Lung microvascular endothelial cell (primary cell): ENCODE measurements around the gene DRD3. TPM values are rescaled to one million over a fixed set of nuclear protein-coding genes. Genes with fewer than 3 reads are reported as not detected.

Experiments used
- DNase-seq, 2 donors: peaks; one replicate each; pipeline versions ENCODE4 v3.0.0 to v3.0.0-alpha.2; 2010; ENCODE audit warnings: low read depth in 2 of 2
- total RNA-seq: library from RNA; depleted of rRNA; stranded (reverse); fragments of >200 nt; gene quantifications from 2 replicates; pipeline ENCODE4 v1.2.1, GENCODE V29; 2014

Gene DRD3
- not detected in 2 replicates for total RNA-seq

DNA sequence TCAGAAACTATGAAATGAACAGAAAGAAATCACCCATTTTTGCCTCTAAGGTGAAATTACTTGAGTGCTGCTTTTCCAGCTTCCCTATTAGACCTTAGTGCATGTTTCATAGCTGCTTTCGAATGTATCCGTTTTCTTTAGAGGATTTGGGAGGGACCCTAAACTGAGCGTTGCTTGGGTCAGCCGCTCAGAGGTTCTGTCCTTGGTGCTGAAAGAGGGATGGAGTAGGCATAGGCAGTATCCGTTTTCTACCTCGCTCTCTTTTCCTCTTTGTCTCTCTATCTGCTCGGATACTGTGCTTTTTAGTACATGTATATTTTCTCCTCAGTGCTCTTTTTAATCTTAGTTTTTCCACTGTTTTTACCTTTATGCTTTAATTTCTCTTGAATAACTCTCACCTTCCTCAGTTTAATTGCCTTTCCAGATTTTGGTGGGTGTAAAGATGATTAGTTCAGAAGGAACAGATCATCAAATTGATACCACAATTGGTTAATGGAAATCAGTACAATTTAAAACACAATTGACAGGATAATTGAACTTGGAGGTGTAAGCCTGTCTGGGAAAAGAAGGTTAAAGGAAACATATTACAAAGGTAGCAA, at the start of gene DRD3:
DRD3 (minus strand) TSS at position 283 of the 599 bp plus-strand sequence. CDS start 7,060 bp downstream, outside the sequence.
- DNase-seq: peak; percentile 45 to 62

DNA sequence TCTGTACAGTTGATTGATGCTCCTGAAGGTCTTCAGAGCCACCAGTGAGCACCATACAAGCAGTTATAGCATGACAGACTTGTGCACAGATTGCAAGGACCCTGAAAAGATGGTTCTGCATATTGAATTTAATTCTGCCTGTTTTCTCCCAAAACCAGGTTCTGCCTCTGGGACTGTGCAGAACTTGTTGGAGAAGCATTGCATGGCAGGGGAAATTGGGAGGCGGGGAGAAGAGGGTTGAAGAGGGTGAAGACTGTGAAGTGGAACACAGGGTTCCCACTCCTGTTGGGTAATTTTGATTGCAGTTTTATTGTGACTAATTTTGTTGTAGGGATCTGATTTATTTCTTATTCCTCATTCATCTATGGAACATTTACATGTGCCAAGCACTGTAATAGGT, 48.2 kb upstream of the DRD3 start:
- DNase-seq: no peak

DNA sequence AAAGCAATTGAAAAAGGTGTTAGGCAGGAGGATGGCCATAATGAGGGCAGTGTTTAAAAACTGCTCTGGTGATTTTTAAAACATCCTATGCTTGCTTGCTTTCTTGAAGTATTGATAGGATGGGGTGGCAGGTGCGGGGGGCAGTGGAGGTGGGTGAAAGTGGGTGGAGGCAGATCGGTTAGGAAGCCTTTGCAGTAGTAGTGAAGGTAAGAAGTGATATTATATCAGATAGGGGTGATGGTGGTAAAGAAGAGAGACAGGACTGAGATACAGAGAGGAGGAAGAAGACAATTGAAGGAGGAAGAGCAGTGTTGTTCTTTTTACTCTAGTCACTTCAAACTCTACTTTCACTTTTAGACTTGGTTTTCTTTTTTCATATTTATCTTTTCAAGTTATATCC, 47.5 kb upstream of the DRD3 start:
- DNase-seq: no peak

GRCh38 chr3:114223143-114223542, 44.3 kb upstream of the DRD3 start:
- DNase-seq: peak; percentile 78 to 81

GRCh38 chr3:114221881-114222264, 43.0 kb upstream of the DRD3 start:
- no peak for DNase-seq

DNA sequence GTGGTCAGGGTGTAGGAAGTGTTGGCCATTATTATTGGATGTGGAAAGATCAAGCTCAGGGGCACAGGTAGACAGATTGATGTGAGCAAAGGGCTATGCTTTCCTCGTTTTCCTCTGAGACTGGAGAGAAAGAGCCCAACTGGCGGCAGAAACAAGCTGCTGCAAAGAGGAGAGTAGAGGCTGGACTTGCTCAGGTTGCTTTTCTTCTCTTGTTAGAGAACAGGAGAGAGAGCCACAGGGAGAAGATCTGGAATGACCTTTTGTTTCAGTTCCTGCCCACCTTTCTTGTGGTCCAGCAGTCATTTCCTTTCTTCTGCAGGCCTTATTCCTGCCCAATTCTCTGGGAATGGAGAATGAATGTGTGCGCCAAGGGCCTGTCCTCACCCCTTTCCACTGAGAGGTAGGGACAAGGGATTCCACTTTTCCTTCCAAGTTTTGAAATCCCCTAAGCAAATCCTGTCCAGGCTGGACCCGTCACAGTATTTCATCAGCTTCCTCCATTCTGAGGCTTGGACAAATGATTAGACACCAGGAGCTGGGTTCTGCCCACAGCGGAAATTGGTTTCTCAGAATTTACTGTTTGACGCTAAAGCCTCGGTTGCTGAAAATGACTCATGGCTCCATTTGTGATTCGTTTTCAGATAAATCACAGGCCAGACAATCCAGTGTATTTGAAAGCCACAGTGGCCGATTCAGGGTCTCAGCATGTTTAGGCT, 42.5 kb upstream of the DRD3 start:
- peak in 1 of 2 donors; percentile 73 for DNase-seq

DNA sequence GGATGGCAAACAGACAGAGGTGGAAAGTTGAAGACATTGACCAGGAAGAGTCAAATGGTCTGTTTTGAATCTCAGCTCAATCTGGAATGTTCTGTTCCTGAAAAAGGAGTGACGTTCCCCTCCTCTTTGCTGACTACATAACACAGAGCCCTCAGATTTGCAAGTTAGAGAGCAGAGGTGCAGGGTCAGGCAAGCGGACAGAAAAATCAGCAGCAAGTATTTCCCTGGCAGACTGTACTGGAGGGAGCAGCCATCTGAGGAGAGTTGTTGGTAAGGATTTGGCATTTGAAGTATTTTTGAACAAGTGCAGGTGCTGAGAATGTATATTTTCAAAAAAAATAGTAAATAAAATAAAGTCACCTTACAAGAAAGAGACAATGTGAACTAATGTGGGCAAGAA, 40.9 kb upstream of the DRD3 start:
- no peak for DNase-seq

- DNase-seq: no peak
Measured at GRCh38 chr3:114218578-114219185, 39.8 kb upstream of the DRD3 start.

DNA sequence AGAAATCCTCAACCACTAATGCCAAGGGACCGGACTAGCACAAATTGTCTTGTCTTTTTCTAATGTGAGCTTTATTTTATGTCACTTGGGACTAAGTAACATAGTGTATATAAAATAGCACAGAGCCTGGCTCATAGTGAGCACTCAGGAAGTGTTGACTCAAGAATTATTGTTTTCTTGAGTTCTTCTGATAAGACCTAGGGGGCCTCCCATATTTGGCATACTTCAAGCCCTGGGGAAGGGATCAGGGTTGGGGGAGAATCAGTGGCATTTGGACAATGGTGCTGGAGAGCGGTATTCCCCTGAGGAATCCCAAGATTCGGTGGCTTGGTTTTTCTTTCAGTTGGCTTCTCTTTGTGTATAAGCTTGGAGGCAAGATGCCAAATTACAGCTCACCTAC, 39.2 kb upstream of the DRD3 start:
- peak in 1 of 2 donors; percentile 40 for DNase-seq

DNA sequence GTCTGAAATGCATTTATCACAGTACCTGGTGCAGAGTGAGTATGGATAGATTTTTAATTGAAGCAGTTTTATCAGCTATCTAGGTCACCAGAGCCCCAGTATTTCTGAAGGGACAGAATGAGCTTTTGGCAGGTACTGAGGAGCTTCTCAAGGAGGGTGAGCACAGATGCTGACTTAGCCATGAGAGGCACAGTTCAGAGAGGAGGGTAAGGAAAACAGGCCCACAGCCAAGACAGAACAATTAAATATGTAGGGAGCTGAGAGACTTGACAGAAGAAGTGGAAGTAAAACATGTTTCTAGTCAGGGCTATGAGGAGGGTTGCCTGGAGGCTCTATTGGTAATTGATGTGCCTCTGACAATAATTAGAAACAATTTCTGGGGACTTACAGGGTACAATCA, 38.4 kb upstream of the DRD3 start:
- no peak for DNase-seq

DNA sequence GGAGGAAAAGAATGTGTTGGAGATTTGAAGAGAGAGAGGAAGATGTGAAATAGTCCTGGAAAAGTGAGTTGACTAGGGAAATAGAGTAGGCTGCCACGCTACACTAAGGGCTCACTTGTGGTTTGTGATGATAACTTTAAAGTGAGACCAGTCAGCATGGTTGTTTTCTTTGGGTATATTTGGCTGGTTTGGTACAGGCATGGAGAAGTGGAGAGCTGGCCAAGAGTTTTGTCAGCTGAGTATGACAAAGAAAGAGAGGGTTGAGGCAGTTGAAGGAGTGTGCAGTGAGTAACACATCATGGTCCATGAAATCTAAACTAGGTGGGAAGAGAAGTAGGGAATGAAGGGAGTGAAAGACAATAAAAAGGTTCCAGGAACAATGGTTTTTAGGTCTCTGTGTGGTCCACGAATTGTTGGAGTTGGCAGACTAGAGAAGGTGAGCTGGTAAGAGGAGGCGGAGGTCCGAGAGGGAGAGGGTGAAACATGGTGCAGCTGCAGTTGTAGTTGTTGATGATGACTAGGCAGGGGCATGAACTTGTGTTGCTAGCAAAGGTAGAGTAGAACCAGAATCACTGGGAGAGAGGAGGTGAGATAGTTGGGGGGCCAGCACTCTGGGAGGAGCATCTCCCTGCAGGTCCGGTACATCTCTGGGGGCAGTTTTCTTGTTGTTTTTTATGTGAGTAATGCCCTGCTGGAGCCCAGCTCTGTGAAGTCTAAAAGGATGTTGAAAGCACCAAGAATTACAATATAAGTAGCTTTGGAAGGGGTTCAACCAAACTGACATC, 37.5 kb upstream of the DRD3 start:
- no peak for DNase-seq

DNA sequence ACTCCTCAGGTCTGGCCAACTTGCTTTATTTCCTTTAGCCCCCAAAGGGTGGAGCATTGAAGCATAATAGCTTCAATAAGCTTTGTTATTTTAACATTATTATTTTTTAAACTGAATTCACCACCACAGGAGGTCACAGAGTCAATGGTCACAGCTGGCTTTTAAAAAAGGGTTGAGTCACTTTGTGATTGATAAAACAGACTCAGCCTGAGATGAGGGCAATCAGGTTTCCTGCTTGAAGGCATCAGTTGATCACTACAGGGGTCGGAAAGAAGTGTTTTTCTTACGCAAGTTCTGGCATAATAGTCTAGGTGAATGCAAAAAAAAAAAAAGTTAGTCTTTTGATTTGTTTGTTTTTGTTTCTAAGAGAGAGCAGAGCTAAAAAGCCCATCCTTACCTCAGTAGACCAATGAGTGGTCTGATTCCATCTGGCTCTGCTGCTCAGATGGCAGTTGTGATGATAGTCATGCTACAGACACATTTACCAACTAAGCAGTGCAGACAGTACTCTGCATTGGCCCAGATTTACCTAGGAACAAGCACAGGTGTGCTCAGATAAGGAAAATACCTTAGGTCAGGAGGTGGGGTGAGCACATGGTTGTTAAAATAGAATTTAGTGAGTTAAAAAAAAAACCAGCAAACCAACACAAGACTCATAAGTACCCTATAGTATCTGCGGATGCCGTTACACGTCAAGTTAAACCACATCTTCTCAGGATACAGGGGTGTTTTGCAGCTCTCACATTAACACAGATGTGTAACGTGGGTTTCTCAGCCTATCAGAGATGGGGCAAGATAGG, 35.9 kb upstream of the DRD3 start:
- DNase-seq: peak; percentile 23 to 49

GRCh38 chr3:114213627-114214541, 35.0 kb upstream of the DRD3 start:
- peak; percentile 78 to 86 for DNase-seq

- peak; percentile 83 to 93 for DNase-seq
Measured at GRCh38 chr3:114213292-114213626, 34.4 kb upstream of the DRD3 start.

- DNase-seq: peak in 1 of 2 donors; percentile 18
Measured at GRCh38 chr3:114212646-114213045, 33.8 kb upstream of the DRD3 start.

DNA sequence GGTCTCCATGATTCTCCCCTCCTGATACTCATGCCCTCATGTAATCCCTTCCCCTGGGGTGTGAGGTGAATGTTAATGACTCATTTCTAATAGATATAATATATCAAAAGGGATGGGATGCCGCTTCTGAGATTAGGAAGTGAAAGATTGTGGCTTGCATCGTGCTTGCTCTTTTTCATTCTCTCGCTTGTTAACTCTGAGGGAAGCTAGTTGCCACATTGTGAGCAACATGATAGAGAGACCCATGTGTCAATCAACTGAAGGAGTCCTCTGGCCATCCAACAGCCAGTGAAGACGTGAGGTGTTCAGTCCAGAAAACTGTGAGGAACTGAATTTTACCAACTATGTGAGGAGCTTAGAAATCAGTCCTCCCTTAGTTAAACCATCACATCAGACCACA, 28.9 kb upstream of the DRD3 start:
- no peak for DNase-seq

- DNase-seq: no peak
Measured at GRCh38 chr3:114206342-114206741, 27.5 kb upstream of the DRD3 start.

- peak in 1 of 2 donors; percentile 14 for DNase-seq
Measured at GRCh38 chr3:114205541-114205940, 26.7 kb upstream of the DRD3 start.

DNA sequence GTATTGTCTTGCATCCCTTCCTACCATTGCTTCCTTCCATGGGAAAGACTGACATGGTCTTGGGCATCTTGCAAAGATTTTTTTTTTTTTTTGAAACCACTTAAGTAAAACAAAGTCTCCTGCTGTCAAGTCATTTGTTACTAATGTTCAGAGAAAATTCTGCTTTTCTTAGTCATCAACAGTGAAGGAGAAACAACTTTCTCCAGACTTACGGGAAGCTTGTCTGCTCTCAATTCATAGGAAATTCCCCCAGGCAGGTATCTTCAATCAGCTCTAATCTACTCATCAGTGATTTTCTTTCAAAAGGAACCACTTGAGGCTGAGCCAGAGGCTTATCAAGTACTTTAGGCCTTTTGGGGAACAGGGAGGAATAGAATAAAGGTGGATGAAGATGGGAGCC, 15.9 kb upstream of the DRD3 start:
- no peak for DNase-seq

GRCh38 chr3:114192136-114192535, 13.3 kb upstream of the DRD3 start:
- DNase-seq: no peak
